Loucy (cell line): ENCODE data around the gene STARD13.

Experiments
- EZH2phosphoT487 ChIP-seq: fragments of 200-600 bp; IDR thresholded peaks from 2 replicates; pipeline ENCODE4 v1.6.1; 2018; ENCODE audit warnings: antibody characterized with exemption, mild to moderate bottlenecking, moderate library complexity, borderline replicate concordance
- TF ChIP-seq, protein P1 (sequence below): fragments of 200-600 bp; sonication (generic); conservative IDR thresholded peaks from 2 replicates; pipeline ENCODE4 v1.5.1; 2014; ENCODE audit warnings: mild to moderate bottlenecking, antibody characterized with exemption, low read length

DNA sequence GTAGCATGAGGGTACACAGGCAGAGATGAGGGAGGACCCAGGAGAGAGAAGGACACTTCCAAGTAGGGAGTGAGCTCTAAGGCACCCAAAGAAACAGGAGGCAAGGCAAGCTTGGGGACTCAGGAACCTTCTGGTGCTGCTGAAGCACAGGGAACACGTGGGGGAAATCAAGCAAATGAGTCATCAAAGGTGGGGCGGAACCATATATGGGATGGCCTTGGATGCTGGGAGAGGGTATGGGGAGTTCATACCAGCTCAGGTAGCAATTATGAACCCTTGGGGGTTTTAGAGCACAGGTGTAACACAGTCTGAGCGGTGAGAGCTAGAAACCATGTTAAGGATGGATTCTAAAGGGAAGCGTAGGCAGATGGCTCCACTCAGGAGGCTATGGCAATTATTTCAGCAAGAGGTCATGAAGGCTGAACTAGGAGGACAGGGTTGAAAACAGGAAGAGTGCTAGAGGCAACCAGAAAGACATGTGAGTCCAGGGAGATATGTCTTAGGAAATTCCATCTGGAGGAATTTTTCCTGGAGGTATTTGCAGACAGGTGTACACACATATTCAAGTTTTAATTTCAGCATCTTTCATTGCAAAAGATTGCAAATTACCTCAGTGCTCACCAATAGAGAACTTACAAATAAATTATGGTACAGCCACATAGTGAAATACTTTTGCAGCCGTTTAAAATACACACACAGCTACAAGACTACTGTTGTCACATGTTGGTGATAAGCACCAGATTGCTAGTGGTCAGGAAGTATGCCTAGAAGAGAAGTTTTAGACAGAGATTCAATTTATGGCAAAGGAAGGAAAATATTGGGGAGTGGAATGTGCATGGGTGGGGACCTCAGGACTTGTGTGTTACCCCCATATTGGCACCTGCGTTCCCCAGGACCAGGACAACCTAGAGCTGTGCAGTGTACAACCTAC lies 77.0 kb downstream of the STARD13 start:
- TF ChIP-seq, protein P1, sequence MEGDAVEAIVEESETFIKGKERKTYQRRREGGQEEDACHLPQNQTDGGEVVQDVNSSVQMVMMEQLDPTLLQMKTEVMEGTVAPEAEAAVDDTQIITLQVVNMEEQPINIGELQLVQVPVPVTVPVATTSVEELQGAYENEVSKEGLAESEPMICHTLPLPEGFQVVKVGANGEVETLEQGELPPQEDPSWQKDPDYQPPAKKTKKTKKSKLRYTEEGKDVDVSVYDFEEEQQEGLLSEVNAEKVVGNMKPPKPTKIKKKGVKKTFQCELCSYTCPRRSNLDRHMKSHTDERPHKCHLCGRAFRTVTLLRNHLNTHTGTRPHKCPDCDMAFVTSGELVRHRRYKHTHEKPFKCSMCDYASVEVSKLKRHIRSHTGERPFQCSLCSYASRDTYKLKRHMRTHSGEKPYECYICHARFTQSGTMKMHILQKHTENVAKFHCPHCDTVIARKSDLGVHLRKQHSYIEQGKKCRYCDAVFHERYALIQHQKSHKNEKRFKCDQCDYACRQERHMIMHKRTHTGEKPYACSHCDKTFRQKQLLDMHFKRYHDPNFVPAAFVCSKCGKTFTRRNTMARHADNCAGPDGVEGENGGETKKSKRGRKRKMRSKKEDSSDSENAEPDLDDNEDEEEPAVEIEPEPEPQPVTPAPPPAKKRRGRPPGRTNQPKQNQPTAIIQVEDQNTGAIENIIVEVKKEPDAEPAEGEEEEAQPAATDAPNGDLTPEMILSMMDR: no peak
- TF ChIP-seq EZH2phosphoT487: no peak
